Hematopoietic multipotent progenitor cell treated with erythropoietin and hydrocortisone succinate and interleukin-3 and kit ligand, for 15 days (in vitro differentiated cells): ENCODE data around the gene RBCK1.

ENCODE experiments used
- DNase-seq: peaks from one replicate; pipeline ENCODE4 v3.0.0-alpha.2; 2015; ENCODE audit warnings: low spot score

Gene RBCK1

GRCh38 chr20:399182-399707, 8.9 kb upstream of the RBCK1 start:
- DNase-seq: no peak

GRCh38 chr20:400128-400453, 8.0 kb upstream of the RBCK1 start:
- no peak for DNase-seq

GRCh38 chr20:400454-401275, 7.4 kb upstream of the RBCK1 start:
- DNase-seq: no peak

GRCh38 chr20:401682-402495, 6.2 kb upstream of the RBCK1 start:
- DNase-seq: no peak

- DNase-seq: no peak
These were observed 5.6 kb upstream of the RBCK1 start for GRCh38 chr20:402496-402885.

GRCh38 chr20:402898-403581, 5.1 kb upstream of the RBCK1 start:
- DNase-seq: no peak

DNA sequence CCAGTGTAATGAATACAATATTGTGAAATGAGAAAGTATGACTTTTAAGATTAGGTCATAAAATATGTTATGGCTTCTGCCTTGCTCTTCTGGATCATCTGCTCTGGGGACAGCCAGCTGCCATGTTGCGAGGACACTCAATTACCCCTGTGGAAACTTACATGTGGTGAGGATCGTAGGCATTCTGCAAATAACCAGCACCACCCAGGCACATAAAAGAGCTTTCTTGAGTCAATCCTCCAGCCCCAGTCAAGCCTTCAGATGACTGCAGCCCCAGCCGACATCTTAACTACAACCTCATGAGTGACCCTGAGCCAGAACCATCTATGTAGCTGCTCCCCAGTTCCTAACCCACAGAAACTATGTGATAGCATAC, 4.5 kb upstream of the RBCK1 start:
- DNase-seq: no peak

DNA sequence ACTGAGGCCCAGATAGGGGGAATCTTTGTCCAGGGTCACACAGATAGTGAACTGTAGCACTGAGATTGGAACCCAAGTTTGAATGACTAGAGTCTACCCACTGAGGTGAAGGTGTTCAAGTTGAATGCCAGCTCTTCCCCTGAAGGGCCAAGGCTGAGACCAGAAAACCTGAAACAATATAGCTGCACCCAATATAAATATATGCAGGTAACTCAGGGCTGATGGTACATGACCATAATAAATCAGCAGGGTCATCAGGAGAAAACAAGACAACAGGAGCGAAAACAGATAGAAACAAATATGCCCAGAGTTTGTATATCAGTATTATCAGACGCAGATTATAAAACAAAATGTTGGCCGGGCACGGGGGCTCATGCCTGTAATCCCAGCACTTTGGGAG, 4.0 kb upstream of the RBCK1 start:
- DNase-seq: no peak

DNA sequence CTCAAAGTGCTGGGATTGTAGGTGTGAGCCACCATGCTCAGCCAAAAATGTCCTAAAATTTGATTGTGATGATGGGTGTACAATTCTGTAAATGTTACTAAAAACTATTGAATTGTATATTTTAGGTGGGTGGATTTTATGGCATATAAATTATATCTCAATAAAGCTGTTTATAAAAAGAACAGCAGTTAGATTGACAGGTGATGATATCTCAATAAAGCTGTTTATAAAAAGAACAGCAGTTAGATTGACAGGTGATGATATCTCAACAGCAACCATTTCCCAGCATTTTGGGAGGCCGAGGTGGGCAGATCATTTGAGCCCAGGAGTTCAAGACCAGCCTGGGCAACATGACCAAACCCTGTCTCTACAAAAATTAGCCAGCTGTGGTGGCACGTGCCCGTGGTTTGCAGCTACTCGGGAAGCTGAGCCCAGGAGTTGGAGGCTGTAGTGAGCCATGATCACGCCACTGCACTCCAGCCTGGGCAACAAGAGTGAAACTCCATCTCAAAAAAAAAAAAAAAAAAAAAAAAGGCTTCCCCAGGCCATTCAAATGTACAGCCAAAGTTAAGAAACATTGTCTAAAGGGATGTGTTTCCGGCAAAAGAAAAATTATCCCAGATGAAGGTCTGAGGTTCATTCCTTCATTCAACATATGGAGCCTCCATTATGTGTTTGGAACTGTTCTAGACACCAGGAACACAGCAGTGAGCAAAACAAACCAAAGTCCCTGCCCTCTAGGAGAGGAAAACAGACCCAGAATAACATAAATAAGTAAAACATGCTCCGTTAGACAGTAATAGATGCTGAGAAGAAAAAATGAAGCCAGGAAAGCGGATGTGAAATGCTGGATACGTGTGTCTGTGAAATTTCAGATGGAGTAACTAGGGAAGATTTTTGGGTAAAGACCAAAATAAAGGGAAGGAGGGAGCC, 1.6 kb upstream of the RBCK1 start:
- no peak for DNase-seq

- peak; percentile 69 for DNase-seq
These were observed 756 bp upstream of the RBCK1 start for GRCh38 chr20:407133-407952.

GRCh38 chr20:408843-409696, 971 bp downstream of the RBCK1 start:
- DNase-seq: peak; percentile 17

GRCh38 chr20:409697-410559, 1.8 kb downstream of the RBCK1 start:
- DNase-seq: no peak

DNA sequence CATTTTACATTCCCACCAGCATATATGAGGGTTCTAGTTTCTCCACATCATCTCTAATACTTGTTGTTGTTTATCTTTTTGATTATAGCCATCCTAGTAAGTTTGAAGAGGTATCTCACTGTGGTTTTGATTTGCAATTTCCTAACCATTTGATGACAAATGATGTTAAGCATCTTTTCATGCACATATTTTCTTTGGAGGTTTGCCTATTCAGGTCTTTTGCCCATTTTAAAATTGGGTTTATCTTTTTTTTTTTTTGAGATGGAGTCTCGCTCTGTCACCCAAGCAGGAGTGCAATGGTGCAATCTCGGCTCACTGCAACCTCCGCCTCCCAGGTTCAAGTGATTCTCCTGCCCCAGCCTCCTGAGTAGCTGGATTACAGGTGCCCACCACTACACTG, 4.0 kb downstream of the RBCK1 start:
- DNase-seq: no peak

DNA sequence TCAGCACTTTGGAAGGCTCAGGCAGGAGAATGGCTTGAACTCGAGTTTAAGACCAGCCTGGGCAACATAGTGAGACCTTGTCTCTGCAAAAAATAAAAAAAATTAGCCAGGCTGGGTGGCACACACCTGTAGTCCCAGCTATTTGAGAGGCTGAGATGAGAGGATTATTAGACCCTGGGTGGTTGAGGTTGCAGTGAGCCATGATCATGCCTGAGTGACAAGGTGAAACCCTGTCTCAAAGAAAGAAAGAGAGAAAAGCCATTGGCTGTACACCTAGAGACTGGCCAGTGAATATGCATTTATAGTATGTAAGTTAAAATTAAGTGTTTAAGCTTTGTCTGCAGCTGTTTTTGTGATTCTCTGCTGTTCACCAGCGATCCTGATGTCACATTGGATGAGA, 6.1 kb downstream of the RBCK1 start:
- no peak for DNase-seq

DNA sequence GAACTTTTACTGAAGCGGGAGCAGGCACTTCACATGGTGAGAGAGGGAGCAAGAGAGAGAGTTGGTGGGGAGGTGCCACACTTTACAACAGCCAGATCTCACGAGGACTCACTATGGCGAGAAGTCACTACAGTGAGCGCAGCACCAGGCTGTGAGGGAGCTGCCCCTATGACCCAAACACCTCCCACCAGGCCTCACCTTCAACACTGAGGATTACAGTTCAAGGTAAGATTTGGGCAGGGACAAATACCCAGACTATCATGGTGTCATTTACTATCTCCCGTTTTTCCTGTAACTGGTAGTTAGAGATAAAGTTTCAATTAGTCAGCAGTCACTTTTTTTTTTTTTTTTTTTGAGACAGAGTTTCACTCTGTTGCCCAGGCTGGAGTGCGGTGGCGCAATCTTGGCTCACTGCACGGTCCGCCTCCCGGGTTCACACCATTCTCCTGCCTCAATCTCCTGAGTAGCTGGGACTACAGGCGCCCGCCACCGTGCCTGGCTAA, 7.8 kb downstream of the RBCK1 start:
- DNase-seq: peak; percentile 26

DNA sequence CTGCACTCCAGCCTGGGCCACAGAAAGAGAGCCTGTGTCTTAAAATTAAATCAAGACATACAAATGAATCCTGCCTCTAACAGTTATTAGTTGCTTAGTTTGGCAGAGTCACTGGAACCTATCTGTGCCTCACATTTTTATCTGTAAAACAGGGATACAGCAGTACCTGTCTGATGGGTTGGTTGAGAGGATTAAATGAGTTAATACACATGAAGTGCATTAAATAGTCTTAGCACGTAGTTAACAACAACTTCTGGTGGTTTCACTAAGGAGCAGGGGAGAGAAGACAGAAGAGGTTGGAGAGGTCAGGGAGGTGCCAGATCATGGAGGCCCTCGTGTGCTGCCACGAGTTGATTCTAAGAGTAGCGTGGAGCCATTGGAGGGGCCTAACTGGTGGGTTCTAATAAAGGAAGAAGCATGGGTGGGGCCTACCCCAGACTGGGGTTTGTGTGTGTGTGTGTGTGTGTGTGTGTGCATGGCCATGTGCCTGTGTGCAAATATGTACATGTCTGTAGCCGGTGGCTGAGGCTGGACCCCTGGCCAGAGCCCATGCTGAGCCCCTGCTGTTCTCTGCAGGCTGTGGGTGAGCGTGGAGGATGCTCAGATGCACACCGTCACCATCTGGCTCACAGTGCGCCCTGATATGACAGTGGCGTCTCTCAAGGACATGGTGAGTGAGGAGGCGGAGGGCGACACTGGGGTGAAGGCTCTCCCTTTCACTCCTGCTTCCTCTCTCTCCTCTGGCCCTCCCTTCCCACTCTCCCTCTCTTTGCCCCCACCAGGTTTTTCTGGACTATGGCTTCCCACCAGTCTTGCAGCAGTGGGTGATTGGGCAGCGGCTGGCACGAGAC, 9.1 kb downstream of the RBCK1 start:
- DNase-seq: no peak

DNA sequence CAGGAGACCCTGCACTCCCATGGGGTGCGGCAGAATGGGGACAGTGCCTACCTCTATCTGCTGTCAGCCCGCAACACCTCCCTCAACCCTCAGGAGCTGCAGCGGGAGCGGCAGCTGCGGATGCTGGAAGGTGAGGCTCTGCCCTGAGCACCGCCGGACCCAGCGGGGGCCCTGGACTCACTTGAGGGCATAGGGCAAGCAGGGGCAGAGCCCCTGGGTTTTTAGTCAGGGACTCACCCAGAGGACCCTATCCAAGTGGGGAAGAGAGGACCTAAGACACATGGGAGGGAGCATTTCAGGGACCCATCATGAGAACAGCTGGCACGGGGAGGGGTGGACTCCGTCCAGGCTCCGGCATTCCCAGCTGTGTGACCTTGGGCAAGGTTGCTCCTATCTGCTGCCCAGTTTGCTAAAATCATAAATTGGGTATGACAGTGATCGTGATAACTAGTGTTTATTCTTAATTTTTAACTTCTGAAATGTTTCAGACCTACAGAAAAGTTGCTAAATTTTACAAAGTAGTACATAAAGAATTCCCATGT, 9.8 kb downstream of the RBCK1 start:
- DNase-seq: no peak
